Rectal smooth muscle tissue (tissue), 1 donor: ENCODE data around the gene DHX35.

ENCODE experiments used
- H3K27ac ChIP-seq: one replicate; pipeline ENCODE4 v1.7.0; 2013; ENCODE audit warnings: low read depth, low read length, inconsistent platforms
- H3K27me3 ChIP-seq: one replicate; pipeline ENCODE4 v1.7.0; 2013; ENCODE audit warnings: low read length; ENCODE audit not compliant: control insufficient read depth, insufficient read depth
- H3K36me3 ChIP-seq: one replicate; pipeline ENCODE4 v1.7.0; 2013; ENCODE audit warnings: low read length; ENCODE audit not compliant: control insufficient read depth, insufficient read depth
- H3K4me1 ChIP-seq: one replicate; pipeline ENCODE4 v1.7.0; 2013; ENCODE audit warnings: low read length; ENCODE audit not compliant: control insufficient read depth, insufficient read depth
- H3K4me3 ChIP-seq: one replicate; pipeline ENCODE4 v1.7.0; 2013; ENCODE audit warnings: low read length
- H3K9ac ChIP-seq: one replicate; pipeline ENCODE4 v1.7.0; 2013; ENCODE audit warnings: low read length

DHX35 gene

DNA sequence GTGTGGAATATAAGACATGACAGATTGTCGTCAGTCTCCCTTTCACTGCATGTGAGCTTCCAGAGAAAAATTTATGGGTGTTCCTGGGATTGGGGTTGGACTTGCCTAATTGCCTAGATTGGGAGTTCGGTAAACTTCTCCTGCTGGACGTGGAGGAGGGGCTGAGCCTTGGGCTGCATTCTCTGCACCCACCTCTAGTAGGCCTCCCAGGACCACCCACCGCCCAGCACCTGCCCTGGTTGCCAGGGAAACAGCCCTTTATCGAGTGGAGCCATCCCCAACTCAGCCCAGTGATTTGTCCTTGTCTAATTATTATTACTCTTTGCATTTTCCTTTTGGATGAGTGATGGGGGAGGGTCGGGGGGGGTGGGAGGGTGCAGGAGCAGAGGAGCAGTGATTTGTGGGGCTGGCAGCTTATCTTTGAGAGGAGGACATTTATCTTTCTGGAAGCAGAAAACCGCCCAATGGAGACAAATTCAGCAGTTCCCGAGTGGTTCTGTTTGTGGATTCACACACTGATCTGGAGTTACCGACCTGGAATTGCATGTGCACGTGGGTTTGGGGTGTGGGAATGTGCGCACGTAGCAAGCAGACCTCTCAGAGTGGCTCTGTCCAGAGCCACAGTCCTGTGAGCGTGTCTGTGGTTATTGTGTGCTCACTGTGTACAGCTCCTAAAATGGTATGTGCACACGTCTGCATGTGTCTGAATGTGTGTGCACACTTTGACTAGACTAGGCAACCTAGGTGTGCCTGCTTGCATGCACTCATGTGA is 104.5 kb downstream of the DHX35 start:
- no peaks in the 10 kb centered on the region for H3K4me1 ChIP-seq
- no peak overlapping the region for H3K9ac ChIP-seq

DNA sequence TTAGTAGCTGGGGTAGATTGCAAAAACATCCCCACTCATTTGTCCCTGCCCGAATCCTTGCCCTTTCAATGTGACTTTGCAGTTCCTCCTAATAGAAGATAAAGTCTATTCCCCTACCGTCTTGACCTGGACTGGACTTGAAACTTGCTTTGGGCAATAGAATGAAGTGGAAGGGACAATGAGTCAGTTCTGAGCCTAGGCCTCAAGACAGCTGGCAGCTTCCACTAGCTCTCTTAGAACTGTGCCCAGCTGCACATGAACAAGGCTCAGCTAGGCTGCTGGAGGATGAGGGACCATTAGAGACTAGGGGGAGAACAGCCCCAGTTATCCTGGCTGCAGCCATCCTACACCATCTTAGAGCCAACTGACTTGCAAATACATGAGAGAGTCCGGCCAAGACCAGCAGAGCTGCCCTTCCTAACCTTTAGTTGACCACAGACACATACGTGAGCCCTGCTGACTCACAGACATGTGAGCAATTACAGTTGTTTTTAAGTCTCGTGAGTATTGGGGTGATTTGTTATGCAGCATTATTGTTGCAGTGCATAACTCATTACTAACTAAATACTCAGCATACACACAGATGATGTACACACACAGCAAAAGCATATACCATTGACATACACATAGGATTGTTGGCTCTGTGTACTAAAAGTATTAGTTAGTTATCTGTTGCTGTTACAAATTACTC is 105.5 kb downstream of the DHX35 start:
- no peaks in the 10 kb centered on the region for H3K4me1 ChIP-seq
- H3K36me3 ChIP-seq: no peaks in the 10 kb centered on the region
- H3K27ac ChIP-seq: no peak overlapping the region
- H3K27me3 ChIP-seq: no peaks in the 10 kb centered on the region
- no peak overlapping the region for H3K4me3 ChIP-seq
- no peak overlapping the region for H3K9ac ChIP-seq

More for the DNA sequence above, 104.5 kb downstream of the DHX35 start:
- Histone ChIP-seq H3K4me3 (no peak overlapping the region), H3K27me3 (no peaks in the 10 kb centered on the region), H3K27ac (no peak overlapping the region), H3K36me3 (no peaks in the 10 kb centered on the region)

DNA sequence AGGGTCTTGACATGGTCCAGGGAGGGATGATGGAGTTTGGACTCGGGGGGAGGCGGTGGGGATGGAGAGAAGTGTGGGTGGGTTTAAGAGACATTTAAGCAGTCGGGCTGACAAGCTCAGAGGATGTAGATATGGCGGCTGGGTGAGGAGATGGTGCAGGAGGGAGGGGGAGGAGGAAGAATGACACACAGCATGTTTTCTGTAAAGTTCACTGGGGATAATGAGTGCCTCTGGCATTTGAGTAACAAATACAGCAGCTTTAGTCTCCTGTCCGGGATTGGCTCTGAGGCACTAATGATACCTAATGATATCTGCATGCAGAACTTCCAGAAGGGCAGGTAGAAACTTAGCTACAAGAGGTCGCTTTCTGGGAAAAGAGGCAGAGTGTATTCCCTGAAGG is 107.8 kb downstream of the DHX35 start:
- no peak overlapping the region for H3K4me3 ChIP-seq
- H3K36me3 ChIP-seq: no peaks in the 10 kb centered on the region
- H3K27me3 ChIP-seq: no peaks in the 10 kb centered on the region
- no peaks in the 10 kb centered on the region for H3K4me1 ChIP-seq
- no peak overlapping the region for H3K27ac ChIP-seq
- no peak overlapping the region for H3K9ac ChIP-seq

DNA sequence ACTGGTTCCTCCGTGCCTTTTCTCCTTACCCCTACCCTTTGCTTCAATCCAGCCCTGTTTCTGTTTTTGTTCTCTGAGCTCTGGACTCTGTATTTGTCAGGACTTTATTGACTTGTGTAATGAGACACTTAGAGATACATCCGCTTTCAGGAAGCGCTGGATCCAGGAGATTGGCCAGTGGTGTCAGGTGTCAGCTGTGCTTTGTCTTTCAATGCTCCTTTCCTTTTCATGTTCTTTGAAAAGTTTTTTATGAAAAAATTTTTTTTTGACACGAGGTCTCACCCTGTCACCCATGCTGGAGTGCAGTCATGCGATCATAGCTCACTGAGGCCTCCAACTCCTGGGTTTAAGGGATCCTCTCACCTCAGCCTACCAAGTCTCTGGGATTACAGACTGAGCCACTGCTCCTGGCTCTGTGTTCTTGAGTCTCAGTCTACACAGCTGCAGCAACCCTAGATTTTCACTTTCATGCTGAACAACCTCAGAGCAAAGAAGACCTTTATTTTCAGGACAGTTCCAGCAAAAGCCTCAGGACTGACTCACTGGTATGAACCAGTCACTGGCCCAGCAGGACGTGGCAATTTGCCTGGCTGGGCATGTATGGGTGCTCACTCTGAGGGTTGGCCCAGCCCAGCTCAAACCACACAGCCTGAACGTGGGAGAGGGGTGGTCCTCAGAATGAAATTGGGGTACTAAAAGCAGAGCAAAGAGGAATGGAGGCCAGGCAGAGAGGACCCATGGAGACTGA is 108.5 kb downstream of the DHX35 start:
- Histone ChIP-seq H3K9ac (no peak overlapping the region), H3K27me3 (no peaks in the 10 kb centered on the region), H3K36me3 (no peaks in the 10 kb centered on the region)

DNA sequence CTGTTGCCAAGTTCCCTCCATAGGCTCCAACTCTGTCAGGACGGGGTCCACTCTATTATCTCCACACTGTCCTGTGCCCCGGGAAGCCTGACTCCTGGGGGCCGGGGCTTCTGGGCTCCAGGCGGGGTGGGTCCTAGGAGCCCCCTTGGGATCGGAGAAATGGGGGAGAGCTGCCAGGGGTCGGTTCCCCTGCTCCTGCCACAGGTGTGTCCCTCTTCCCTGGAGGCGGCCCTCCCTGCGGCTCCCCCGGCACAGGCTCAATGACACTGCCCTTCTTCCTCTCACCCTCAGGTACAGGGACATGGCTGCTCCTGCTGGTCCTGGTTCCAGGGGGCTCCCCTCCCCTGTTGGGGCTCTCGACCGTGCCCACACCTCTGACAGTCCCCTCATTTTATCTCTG is 110.0 kb downstream of the DHX35 start:
- H3K27ac ChIP-seq: no peak overlapping the region
- H3K36me3 ChIP-seq: no peaks in the 10 kb centered on the region
- H3K9ac ChIP-seq: no peak overlapping the region
- no peaks in the 10 kb centered on the region for H3K4me1 ChIP-seq
- H3K4me3 ChIP-seq: no peak overlapping the region
- no peaks in the 10 kb centered on the region for H3K27me3 ChIP-seq

More for the DNA sequence above, 108.5 kb downstream of the DHX35 start:
- Histone ChIP-seq H3K4me3 (no peak overlapping the region), H3K27ac (no peak overlapping the region), H3K4me1 (no peaks in the 10 kb centered on the region)

DNA sequence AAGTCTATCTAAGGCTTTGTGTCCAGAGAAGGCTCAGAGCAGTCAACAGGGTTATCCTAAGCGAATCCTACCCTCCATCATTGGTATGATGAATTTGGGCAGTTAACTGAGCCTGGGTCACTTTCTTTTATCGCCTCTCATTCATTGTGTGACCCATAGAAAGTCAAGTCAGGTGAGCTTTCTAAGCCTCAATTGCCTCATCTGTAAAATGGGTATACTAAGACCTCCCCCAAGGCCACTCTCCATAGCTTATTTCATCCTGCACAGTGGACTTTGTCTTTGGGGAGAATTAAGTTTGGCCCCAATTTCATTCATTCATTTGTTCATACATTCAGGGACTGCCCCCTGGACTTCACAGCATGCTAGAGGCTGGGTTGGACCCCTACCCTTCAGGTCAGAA is 110.5 kb downstream of the DHX35 start:
- no peaks in the 10 kb centered on the region for H3K27me3 ChIP-seq
- no peak overlapping the region for H3K4me3 ChIP-seq
- H3K4me1 ChIP-seq: no peaks in the 10 kb centered on the region
- no peak overlapping the region for H3K9ac ChIP-seq
- no peak overlapping the region for H3K27ac ChIP-seq
- no peaks in the 10 kb centered on the region for H3K36me3 ChIP-seq

DNA sequence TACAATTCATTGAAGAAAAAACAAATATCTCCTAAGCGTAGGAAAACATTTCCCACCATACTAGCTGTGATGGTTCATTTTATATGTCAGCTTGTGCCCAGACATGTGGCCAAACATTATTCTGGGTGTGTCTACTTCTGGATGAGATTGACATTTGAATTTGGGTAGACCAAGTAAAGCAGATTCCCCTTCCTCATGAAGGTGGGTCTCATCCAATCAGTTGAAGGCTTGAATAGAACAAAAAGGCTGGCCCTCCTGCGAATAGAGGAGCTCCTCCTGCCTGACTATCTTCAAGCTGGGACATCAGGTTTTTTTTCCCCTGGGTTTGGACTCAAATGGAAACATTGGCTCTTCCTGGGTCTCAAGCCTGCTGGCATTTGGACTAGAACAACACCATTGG is 113.6 kb downstream of the DHX35 start:
- H3K9ac ChIP-seq: no peak overlapping the region
- H3K4me1 ChIP-seq: no peaks in the 10 kb centered on the region
- no peaks in the 10 kb centered on the region for H3K36me3 ChIP-seq
- H3K27ac ChIP-seq: no peak overlapping the region
- H3K4me3 ChIP-seq: no peak overlapping the region
- H3K27me3 ChIP-seq: no peaks in the 10 kb centered on the region

DNA sequence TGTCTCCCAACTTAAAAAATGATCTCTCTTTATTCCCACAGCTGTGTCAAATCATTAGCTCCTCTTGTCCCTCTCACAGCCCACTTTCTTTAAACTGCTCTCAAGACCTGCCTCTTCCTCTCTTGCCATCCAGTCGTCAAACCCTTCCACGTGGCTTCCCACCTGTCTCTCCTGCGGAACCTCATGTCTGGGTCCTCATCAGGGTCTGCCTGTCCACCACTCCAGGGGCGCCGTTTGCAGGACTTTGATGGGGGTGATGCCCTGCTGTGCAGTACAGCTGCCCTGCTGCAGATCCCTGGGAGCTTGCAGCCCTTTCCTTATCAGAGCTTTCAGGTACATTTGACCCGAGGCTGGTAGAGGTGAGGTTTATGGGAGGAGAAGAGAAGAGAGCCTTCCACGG is 114.8 kb downstream of the DHX35 start:
- Histone ChIP-seq H3K4me3 (no peak overlapping the region), H3K27ac (no peak overlapping the region), H3K4me1 (no peaks in the 10 kb centered on the region), H3K27me3 (no peaks in the 10 kb centered on the region), H3K9ac (no peak overlapping the region), H3K36me3 (no peaks in the 10 kb centered on the region)

DNA sequence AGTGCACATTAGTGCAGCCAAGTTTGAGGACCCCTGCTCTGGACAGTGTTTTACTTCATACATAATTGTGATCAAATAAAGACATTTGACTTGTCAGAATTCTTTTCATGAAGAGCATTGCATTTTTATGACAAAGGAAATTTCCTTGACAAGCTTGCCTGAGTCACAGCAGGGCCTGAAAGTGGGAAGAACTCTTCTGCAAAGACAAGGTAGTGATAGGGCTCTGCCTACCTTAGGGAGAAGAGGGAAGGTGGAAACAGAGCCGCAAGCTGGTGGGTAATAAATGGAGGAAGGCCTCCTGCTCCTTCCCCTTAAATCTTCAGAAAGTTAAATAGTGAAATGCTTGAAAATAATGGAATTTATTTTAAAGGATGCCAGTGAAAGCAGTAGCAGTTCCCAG is 118.2 kb downstream of the DHX35 start:
- Histone ChIP-seq H3K9ac (no peak overlapping the region), H3K4me3 (no peak overlapping the region), H3K36me3 (no peaks in the 10 kb centered on the region), H3K4me1 (no peaks in the 10 kb centered on the region), H3K27ac (no peak overlapping the region), H3K27me3 (no peaks in the 10 kb centered on the region)

DNA sequence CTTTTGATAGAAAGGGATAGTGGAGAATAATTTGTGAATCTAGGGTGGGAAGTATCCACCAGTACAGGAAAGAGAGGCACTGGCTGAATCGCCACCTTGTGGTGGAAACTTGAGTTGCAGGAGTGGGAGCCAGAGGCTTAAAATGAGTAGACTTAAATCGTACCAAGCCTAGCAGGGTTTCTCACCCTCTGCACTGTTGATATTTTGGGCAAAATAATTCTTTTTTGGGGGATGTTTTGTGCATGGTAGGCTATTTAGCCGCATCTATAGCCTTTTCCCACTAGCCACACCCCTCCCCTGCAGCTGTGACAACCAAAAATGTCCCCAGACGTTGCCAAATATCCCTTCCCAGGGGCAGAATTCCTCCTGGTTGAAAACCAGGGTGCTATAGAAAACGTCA is 119.1 kb downstream of the DHX35 start:
- no peak overlapping the region for H3K27ac ChIP-seq
- H3K4me1 ChIP-seq: no peaks in the 10 kb centered on the region
- no peak overlapping the region for H3K9ac ChIP-seq
- H3K36me3 ChIP-seq: no peaks in the 10 kb centered on the region
- H3K4me3 ChIP-seq: no peak overlapping the region
- no peaks in the 10 kb centered on the region for H3K27me3 ChIP-seq

DNA sequence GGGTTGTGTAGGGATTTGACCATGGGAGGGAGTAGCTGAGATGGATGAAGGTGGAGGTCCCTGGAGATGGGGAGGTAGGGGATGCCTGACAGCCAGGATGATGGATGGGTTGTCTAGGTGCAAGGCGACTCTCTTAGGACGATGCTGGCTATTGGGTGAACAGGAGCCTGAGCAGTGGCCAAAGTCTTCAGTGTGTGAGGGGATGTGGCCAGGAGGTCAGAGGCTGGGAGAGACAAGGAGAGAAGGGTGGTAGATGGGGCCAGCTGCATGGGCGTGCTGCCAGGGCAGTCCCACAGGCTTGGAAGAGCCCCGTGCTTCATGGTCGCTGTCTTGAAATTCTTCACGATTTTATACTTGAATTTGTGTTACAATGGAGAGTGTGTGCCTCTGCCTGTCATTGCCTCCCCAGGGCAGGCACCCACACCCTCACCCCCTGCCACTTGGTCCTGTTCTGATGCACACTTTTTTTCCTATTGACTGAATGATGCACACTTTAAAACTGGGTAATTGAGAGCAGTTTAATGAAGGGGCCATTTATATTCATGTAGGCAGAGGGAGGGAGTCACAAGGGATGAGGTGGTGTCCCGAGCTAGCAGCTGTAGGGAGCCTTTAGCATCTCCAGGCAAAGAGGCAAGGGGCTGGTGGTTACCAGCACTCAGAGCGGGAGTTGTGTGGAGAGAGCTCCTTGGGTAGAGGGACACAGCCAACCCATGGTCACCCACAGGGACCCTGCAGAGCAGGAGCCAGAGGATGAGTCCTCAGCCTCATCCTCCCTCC is 120.7 kb downstream of the DHX35 start:
- Histone ChIP-seq H3K36me3 (no peaks in the 10 kb centered on the region), H3K27ac (no peak overlapping the region), H3K9ac (no peak overlapping the region), H3K27me3 (no peaks in the 10 kb centered on the region), H3K4me3 (no peak overlapping the region), H3K4me1 (no peaks in the 10 kb centered on the region)

DNA sequence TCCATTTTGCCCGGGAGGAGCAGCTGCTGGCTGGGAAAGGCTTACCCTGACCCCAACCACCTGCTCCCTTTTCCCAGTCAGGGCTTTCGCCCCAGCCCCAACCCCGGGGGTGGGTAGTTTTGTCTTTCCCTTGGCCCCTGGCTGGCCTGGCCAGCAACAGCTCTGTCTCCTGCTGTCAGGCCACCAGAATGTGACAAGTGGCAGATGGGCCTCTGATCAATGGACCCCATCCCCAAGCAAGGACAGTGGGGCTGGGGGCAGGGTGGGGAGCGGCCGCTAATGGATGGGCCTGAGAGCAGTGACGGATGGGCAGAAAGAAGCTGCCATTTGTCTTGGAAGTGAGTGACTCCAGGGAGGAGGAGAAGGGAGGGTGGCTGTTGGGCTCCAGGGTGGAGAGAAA is 121.6 kb downstream of the DHX35 start:
- H3K27ac ChIP-seq: no peak overlapping the region
- no peak overlapping the region for H3K9ac ChIP-seq
- H3K4me3 ChIP-seq: no peak overlapping the region
- no peaks in the 10 kb centered on the region for H3K36me3 ChIP-seq
- H3K27me3 ChIP-seq: no peaks in the 10 kb centered on the region
- no peaks in the 10 kb centered on the region for H3K4me1 ChIP-seq
